Breast epithelium (tissue), 3 donors: ENCODE results near the gene CNPPD1.

Experiments
- CTCF ChIP-seq, 3 donors: fragments of 450-650 bp; IDR thresholded peaks; one replicate each; pipeline ENCODE4 v1.5.1; 2016 to 2017; ENCODE audit warnings: antibody characterized with exemption in 3 of 3, mild to moderate bottlenecking in 3 of 3, moderate library complexity in 3 of 3
- POLR2A ChIP-seq: fragments of 450-650 bp; IDR thresholded peaks from one replicate; pipeline ENCODE4 v1.6.1; 2016; ENCODE audit warnings: antibody characterized with exemption, mild to moderate bottlenecking, moderate library complexity
- POLR2AphosphoS5 ChIP-seq, 3 donors: sonication (generic); formaldehyde crosslinking; IDR thresholded peaks; one replicate each; pipeline ENCODE4 v1.6.1; 2017; ENCODE audit warnings: antibody characterized with exemption in 3 of 3

DNA sequence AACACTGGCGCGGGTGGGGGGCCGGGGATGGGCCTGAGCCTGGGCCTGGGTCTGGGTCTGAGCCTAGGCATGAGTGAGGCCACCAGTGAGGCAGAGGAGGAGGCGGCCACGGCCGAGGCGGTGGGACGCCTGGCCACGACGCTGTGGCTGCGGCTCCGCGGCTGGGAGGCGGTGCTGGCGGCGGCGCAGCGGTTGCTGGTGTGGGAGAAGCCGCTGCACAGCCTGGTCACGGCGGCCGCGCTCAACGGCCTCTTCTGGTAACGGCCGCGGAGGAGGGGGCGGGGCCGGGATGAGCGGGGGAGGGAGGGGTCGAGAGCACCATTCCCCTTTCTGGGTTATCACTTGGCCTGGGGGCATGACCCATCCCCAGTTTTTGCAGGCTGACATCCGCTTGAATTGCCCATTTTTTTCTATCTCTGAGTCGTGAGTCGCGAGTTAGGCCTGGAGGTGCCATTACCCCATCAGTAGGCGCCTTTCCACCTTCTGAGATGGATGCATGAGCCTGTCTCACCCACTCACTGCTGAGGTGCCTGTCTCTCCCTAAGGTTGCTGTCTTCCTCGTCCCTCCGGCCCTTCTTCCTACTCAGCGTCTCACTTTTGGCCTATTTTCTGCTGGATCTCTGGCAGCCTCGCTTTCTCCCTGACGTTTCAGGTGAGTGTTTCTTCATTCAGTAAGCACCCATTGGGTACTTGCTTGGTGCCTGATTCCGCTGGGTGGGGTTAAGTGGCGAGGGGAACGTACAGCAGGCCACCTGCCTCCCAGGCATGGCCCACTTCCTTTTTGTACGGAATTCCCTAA is 1.9 kb upstream of the CNPPD1 start:
- TF ChIP-seq POLR2AphosphoS5 (IDR thresholded peaks at IDR 0.05) (no peak), POLR2A (no peak), CTCF (IDR thresholded peaks at IDR 0.05) (no peak)
